GM19025 (cell line): ENCODE measurements around the gene STMP1.
A peak's percentile ranks its signal among the peaks of the same experiment; 100 is the strongest.
"Not testable (repeated sequence)": the region's sequence is repeated elsewhere in the genome, so short reads cannot be mapped to it uniquely, and the experiment has no call there.

Experiments
- ATAC-seq: cut with Tn5 transposase; IDR thresholded peaks from one replicate; pipeline ENCODE4 v1.9.1; 2021; ENCODE audit warnings: mild to moderate bottlenecking, low read depth, moderate library complexity; ENCODE audit not compliant: unreplicated experiment

Gene STMP1

GRCh38 chr7:135662373-135663114 lies at the start of gene STMP1:
Gene STMP1 (plus strand): TSS chr7:135662514.
- ATAC-seq, result peak; percentile 96

GRCh38 chr7:135616136-135616535 lies 46.2 kb upstream of the STMP1 start:
- ATAC-seq, result no peak

DNA sequence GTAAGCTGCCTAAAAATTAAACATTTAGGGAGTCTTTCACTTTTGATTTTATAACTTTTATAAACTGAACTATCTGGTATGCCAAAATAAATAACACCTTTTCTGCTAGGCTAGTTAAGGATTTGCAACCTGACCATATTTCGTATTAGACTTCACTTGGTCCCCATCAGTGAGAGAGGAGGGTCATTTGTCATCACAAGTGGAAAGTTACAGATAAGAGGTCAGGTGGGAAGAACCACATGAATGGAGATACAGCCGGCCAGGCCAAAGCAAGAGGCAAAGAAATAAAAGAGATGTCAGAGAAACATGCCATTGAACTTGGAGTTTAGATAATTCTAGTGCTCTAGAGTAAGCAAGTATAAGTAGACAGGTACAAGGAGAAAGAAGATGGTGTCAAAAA lies 44.5 kb upstream of the STMP1 start:
- no peak for ATAC-seq

DNA sequence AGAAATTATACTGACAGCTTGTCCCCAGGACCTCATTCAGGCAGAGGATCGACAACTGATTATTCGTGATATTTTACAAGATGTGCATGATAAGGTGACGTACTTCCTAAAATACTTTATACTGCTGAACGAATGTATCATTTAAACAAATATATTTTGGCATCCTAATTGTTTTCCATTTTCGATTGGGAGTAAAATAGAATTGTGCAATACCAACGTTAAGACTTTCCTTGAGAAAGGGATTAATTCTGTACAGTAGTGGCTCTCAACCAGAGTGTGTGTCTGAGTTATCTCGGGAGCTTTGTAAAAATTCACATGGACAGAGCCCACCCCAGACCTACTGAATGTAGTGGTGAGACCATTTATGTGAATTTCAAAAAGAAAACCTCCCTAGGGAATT lies 43.8 kb upstream of the STMP1 start:
- ATAC-seq, result no peak

- ATAC-seq, result no peak
These were observed 41.9 kb upstream of the STMP1 start for GRCh38 chr7:135620447-135620846.

- ATAC-seq, result no peak
These were observed 41.1 kb upstream of the STMP1 start for GRCh38 chr7:135620980-135621850.

DNA sequence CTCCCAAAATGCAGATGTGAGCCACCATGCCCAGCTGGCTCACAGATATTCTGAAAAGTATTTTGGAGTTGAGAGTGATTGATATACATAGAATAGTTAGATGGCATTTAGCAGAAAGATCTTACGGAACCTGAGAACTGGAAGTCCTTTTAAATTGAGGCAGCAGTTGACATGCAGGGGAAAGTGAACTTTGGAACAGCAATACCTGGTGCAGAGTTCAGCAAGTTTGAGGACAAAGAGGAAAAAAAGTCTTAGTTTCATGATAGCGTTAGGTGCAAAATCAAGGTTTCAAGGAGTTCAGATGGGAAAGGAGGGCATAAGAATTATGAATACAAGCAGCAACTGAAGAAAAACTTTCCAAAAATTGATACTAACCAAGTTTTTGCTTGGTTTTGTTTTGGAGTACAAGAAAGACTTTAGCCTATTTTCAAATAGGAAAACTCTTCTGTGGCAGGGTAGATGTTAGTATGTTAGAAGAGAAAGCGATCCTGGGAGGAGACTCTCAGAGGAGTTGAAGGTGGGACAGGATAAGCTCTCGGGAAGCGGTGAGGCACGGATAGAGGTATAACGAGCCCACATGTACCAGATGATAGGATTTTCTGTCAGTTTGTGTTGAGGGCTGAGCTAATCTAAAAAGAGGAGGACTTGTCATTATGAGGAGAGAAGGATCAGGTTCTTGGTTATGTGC lies 28.0 kb upstream of the STMP1 start:
- ATAC-seq, result no peak

DNA sequence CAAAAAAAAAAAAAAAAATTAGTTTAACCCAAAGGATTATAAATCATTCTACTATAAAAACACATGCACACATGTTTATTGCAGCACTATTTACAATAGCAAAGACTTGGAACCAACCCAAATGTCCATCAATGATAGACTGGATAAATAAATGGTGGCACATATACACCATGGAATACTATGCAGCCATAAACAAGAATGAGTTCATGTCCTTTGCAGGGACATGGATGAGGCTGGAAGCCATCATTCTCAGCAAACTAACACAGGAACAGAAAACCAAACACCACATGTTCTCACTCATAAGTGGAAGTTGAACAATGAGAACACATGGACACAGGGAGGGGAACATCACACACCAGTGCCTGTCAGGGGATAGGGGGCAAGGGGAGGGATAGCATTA lies 22.6 kb upstream of the STMP1 start:
- not testable (repeated sequence) for ATAC-seq

GRCh38 chr7:135644154-135644553 lies 18.2 kb upstream of the STMP1 start:
- no peak for ATAC-seq

- no peak for ATAC-seq
These were observed 17.6 kb upstream of the STMP1 start for GRCh38 chr7:135644729-135645128.

GRCh38 chr7:135645296-135645904 lies 16.9 kb upstream of the STMP1 start:
- ATAC-seq, result peak; percentile 48

- ATAC-seq, result no peak
These were observed 14.6 kb upstream of the STMP1 start for GRCh38 chr7:135647755-135648154.

- ATAC-seq, result no peak
These were observed 14.1 kb upstream of the STMP1 start for GRCh38 chr7:135648235-135648634.

- no peak for ATAC-seq
These were observed 11.3 kb upstream of the STMP1 start for GRCh38 chr7:135650831-135651573.

GRCh38 chr7:135653340-135654080 lies 8.8 kb upstream of the STMP1 start:
- no peak for ATAC-seq

DNA sequence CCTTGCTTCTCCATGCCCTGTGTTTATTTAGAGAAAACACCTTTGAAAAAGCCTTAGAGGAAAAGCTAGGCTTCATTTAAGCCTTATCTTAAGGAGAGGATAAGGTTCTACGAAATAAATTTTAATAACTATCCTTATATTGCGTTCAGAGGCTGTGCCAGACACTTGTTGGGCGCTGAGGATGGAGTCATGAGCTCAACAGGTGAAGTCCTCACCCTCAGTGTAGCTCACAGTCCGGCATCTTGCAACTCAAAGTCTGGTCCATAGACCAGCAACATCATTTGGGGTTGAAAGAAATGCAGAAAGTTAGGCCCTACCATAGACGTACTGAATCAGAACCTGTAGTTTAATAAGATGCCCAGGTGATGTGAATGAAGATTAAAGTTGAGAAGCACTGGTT lies 3.8 kb upstream of the STMP1 start:
- no peak for ATAC-seq

GRCh38 chr7:135659159-135659846 lies 3.0 kb upstream of the STMP1 start:
- ATAC-seq, result no peak

GRCh38 chr7:135661311-135662122 lies 797 bp upstream of the STMP1 start:
- ATAC-seq, result no peak
